ENCODE data around the gene ZNF683. TPM values are rescaled to one million over a fixed set of nuclear protein-coding genes. Genes with fewer than 3 reads are reported as not detected.

ZNF683 gene
- total and polyA plus RNA-seq, 2 of the 4 experiments (the other 2 are of a cell fraction) = not detected

DNA sequence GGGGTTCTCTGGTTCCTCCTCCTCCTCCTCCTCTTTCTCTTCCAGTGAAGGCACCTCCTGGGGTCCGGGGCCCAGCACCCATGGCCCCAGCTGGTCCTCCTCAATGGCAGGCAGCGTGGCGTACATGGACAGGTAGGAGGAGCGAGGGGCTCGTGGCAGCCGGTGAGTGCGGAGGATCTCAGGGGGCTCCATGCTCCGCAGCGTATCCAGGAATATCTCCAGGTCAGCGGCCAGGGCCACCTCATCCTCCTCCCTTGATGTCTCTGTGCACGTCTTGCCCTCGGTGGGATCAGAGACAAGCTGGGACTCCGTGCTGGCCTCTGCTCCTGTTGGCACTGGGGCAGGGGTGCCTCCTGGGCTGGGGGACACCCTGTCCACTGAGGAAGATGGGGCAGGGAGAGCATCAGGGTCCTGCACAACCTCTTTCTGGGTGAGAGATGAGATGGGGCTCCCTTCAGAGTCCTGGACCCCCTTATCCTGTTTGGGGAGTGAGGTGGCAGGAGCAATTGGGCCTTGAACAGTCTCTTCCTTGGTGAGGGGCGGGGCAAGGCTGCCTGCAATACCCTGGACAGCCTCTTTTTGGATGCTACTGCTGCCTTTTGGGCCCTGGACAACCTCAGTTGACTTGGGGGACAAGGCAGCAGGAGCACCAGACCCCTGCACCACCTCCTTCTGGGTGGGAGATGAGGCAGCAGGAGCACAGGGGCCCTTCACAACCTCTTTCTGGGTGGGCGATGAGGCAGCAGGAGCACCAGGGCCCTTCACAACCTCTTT, 28.2 kb downstream of the ZNF683 start:
- CTCF ChIA-PET = no interaction called here
- DNase-seq (no peak), ATAC-seq (ENCODE audit: low read depth) (no peak)
- Histone ChIP-seq H3K27ac (ENCODE audit: insufficient read depth, low read length) (no peak overlapping the region), H4K5ac (ENCODE audit: low read depth, low read length) (no peak overlapping the region), H2AK5ac (ENCODE audit: low read depth, low read length) (no peak overlapping the region), H3K56ac (ENCODE audit: extremely low read depth, insufficient read depth, low read length) (no peak overlapping the region), H2BK20ac (ENCODE audit: low read depth, low read length) (no peak overlapping the region), H3K18ac (ENCODE audit: low read depth, low read length) (no peak overlapping the region), H3K27me3 (ENCODE audit: control insufficient read depth, insufficient read depth, low read length) (peaks cover 39% of the 10 kb centered on the region), H3K36me3 (ENCODE audit: control insufficient read depth, insufficient read depth, low read length) (no peaks in the 10 kb centered on the region), H3K4ac (ENCODE audit: low read depth, low read length) (no peak overlapping the region), H3K79me1 (ENCODE audit: low read depth in 1 of 2, low read length in 2 of 2) (no peaks in the 10 kb centered on the region), H3K23ac (ENCODE audit: low read depth, low read length) (no peak overlapping the region), H3K14ac (replicated peaks; ENCODE audit: low read depth, low read length) (no peak overlapping the region), H2AFZ (replicated peaks; ENCODE audit: low read length, poor library complexity) (peak overlapping the region; percentile 43), H2BK120ac (ENCODE audit: low read depth, low read length) (no peak overlapping the region), H3K9me1 (ENCODE audit: insufficient read depth, low read length) (no peaks in the 10 kb centered on the region), H4K8ac (ENCODE audit: low read depth in 2 of 2, low read length in 2 of 2) (no peak overlapping the region), H3K4me2 (ENCODE audit: low read depth, low read length) (no peak overlapping the region), H3K4me1 (ENCODE audit: control insufficient read depth, insufficient read depth, low read length) (no peaks in the 10 kb centered on the region; the same call in 1 of the 2 replicates), H3K9ac (ENCODE audit: low read depth, low read length) (no peak overlapping the region), H4K20me1 (ENCODE audit: insufficient read depth, low read length) (no peaks in the 10 kb centered on the region), H4K91ac (ENCODE audit: insufficient read depth, low read depth, low read length) (no peak overlapping the region), H3K9me3 (ENCODE audit: control insufficient read depth, insufficient read depth, low read length) (no peaks in the 10 kb centered on the region), H2BK5ac (ENCODE audit: low read depth, low read length, poor library complexity, severe bottlenecking) (no peak overlapping the region), H3K4me3 (ENCODE audit: insufficient read depth, low read depth, low read length) (no peak overlapping the region), H2AK9ac (replicated peaks; ENCODE audit: low read depth, low read length, poor library complexity) (no peak overlapping the region), H2BK15ac (ENCODE audit: low read depth, low read length) (no peak overlapping the region)
- POLR2A ChIA-PET (ENCODE audit: unreplicated experiment) = no interaction called here
- dilution Hi-C loops (cut with HindIII; ENCODE audit: low sequenced_read_pairs, unreplicated experiment) = no loop called here
- intact Hi-C loops (cut with micrococcal nuclease) = no loop called here
- BruUV-seq (replicated peaks) = no TSS peak
- TF ChIP-seq CHD1 (IDR thresholded peaks at IDR 0.05; ENCODE audit: low read depth, low read length) = no peak
- TF ChIP-seq FOS (IDR thresholded peaks at IDR 0.05; ENCODE audit: low read depth, low read length) = no peak
- no peak for TF ChIP-seq MAFK (IDR thresholded peaks at IDR 0.05; ENCODE audit: low read depth, low read length)
- no peak for TF ChIP-seq POLR2A (IDR thresholded peaks at IDR 0.05; ENCODE audit: low read depth, low read length)
- TF ChIP-seq RAD21 (IDR thresholded peaks at IDR 0.05; ENCODE audit: low read length) = no peak
- TF ChIP-seq NFE2L2 (IDR thresholded peaks at IDR 0.05; ENCODE audit: low read depth, low read length) = no peak
- WGBS, 2 experiments (ENCODE audit: extremely low coverage in 2 of 2, insufficient read length in 1 of 2) = 61% methylated on average over 10 of the region's 15 CpGs; no CpG with 5 or more reads in 1 of the 2 experiments
- in situ Hi-C loops (cut with MboI; ENCODE audit: low sequenced_read_pairs) = no loop called here
